GM15510 (cell line): ENCODE measurements around the gene SEC61A2.

Experiments used
- POLR2A ChIP-seq: IDR thresholded peaks from 3 replicates; pipeline ENCODE4 v1.6.1; 2011; ENCODE audit warnings: borderline replicate concordance; ENCODE audit not compliant: insufficient read length; ENCODE audit errors: extremely low read depth

The SEC61A2 gene

DNA sequence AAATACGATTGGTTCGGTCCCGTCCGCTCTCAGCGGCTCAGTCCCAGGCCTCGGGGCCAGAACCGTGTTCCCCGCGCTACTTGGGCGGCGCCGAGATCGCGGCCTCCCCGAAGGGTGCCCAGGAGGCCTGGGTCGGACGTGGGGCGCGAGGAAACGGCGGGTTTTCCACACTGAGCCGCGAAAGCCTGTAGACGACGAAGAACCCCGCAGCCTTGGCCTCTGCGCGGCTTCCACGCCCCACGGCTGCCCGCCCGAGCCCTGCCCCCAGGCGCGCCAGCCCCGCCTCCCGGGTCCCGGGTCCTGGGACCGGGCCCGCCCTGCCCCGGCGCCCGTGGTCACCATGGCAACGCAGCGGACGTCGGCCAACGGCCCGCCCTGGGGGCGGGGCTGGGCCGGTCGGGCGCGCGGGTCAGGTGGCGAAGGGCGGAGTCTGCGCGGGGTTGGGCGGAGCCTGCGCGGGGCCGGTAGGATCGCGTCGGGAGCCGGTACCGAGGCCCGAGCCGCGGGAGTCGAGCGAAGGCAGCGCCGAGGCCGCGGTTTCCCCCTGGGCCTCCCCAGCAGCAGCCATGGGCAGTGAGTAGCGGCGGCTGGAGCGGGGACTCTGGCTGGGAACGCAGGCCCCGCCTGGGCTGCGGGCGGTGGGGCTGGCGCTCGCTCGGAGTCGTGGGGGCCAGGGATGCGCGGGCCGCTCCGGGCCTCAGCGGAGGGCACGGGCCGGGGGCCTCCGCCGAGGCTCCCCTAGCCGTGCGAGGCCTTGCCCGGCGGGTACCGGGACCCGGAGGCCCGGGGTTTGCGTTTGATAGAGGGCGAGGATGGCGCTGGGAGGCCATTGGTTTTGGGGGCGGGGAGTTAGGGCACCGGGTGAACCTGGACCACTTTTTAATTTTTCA is at the start of gene SEC61A2:
Gene SEC61A2 (plus strand): TSS at position 456 of the 890 bp plus-strand sequence. CDS start 111 bp downstream, at position 567.
- peak; percentile 54 for TF ChIP-seq POLR2A

DNA sequence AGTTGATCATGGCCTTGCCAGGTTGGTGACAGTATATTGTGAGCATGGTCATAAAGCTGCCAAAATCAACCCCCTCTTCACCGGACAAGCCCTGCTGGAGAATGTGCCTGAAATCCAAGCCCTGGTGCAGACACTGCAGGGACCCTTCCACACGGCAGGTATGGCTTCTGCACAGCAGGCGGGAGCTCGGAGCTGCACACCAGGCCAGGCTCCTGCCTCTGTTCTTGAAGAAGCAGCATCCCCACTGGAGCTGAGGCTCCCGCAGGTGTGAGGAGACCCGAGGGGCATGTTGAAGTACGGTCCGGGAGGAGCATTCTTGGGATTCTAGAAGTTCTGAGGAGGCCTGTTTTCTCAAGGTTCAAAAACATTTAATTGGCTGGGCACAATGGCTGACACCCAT is 48.0 kb upstream of the SEC61A2 start:
- TF ChIP-seq POLR2A: no peak

DNA sequence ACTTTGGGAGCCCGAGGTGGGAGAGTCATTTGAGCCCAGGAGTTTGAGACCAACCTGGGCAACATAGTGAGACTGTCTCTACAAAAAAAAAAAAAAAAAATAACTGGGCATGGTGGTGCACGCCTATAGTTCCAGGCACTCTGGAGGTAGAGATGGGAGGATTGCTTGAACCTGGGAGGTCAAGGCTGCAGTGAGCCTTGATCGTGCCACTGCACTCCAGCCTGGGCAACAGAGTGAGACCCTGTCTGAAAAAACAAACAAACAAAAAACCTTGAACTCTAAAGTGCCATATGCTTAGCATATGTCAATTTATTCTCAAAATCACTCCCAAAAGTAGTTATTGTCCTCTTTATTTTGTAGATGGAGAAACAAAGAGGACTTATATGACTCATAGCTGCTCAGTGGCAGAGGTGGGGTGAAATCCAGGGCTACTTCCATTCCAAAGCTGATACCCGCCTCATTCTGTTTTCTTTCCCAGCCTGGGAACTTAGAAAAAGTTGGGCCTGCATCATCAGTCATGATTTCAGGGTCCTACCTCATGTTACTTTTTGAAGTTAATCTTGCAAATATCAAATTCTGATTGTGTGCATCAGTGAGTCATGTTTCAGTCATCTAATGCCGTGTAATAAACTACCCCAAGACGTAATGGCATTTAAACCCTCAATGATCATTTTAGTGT is 47.5 kb upstream of the SEC61A2 start:
- TF ChIP-seq POLR2A: no peak

DNA sequence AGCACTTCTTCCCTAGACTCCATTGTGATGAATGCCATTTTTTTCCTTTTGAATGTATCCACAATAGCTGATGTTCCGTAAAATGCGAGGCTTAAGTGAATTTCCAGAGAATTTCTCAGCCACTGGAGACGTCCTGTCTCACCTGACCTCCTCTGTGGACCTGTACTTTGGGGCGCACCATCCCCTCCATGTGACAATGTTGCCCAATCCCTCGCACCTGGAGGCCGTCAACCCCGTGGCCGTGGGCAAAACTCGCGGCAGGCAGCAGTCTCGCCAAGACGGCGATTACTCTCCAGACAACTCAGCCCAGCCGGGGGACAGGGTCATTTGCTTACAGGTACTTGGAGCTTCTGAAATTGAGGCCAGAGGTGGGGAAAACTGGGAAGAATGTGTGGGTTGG is 40.6 kb upstream of the SEC61A2 start:
- no peak for TF ChIP-seq POLR2A

DNA sequence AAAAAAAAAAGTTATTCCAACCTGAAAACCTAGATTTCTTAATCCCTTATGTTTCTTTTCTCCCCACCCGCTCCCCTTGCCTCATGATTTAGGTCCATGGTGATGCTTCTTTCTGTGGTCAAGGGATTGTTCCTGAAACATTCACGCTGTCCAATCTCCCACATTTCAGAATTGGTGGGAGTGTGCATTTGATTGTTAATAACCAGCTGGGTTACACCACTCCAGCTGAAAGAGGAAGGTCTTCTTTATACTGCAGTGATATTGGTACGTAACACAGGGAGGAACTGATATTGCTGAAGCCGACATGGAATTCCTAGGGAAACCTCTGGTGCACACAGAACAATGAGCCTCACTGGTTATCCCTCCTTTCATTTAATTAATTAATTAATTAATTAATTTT is 38.1 kb upstream of the SEC61A2 start:
- no peak for TF ChIP-seq POLR2A

DNA sequence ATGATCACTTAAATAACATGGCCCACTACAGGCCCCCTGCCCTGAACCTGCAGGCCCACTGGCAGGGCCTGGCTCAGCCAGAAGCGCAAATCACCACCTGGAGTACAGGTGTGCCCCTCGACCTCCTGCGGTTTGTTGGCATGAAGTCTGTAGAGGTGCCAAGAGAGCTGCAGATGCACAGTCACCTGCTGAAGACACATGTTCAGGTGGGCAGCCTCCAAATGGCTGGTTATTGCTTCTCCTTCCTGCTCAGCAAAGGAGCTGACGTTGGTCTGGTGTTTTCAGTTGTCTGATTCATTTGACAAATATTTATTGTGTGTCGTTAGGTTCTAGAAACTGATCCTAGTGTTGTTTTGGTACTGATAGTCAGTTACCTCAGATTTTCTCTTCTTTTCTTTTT is 31.7 kb upstream of the SEC61A2 start:
- no peak for TF ChIP-seq POLR2A

DNA sequence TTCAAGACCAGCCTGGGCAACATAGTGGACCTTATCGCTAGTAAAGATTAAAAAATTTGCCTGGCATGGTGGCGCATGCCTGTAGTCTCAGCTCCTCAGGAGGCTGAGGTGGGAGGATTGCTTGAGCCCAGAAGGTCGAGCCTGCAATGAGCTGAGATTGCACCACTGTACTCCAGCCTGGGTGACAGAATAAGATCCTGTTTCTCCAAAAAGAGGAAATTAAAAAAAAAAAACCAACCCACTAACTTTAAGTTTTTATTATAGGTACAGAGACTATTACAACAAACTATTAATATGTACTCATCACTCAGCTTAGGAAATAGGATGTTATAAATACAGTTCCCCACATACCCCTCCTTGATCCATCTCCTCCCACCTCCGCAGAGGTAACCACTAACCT is 30.5 kb upstream of the SEC61A2 start:
- no peak for TF ChIP-seq POLR2A

DNA sequence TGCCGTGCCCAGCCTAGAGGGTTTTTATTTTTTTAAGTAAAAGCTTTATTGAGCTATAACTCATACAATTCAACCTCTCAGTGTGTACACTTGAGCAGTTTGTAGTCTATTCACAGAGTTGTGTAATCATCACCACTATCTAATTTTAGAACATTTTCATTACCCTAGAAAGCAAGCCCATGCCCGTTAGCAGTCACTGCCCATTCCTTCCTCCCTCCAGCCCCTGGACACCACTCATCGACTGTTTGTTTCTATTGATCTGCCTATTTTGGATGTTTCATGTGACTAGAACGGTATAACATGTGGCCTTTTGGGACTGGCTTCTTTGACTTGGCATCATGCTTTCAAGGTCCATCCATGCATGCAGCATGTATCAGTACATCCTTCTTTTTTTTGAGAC is 25.7 kb upstream of the SEC61A2 start:
- no peak for TF ChIP-seq POLR2A

DNA sequence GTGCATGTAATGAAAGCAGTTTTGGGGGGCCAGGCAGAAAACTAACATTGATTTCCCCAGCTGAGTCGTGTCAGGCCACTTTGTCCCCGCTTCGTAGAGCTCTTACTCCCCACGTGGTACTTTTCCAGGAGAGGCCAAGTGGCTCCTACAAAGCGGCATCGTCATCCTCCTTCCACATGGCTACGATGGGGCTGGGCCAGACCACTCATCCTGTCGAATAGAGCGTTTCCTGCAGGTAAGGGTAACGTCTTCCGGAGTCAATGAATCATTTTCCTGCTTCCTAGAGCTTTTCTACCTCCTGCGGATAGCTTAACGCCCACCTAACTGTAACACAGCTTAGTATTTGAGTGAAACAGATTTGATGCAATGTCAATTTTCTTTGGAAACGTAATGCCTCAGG is 21.7 kb upstream of the SEC61A2 start:
- no peak for TF ChIP-seq POLR2A

DNA sequence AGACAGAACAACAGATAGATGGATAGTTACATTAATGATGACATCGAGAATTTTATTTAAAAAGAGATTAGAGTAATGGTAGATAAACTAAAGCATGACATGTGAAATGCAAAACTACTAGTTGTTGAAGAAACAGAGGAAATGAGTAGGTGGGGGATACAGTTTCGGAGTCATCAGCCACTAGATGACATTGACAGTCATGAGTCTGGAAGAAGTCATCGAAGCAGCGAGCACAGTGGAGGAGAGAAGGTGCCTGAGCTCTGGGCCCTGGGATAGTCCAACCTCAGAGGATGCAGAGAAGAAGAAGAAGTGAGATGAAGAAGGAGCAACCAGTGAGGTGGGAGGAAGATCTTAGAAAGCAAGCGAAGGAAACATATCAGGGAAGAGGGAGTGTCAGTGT is 20.2 kb upstream of the SEC61A2 start:
- no peak for TF ChIP-seq POLR2A

DNA sequence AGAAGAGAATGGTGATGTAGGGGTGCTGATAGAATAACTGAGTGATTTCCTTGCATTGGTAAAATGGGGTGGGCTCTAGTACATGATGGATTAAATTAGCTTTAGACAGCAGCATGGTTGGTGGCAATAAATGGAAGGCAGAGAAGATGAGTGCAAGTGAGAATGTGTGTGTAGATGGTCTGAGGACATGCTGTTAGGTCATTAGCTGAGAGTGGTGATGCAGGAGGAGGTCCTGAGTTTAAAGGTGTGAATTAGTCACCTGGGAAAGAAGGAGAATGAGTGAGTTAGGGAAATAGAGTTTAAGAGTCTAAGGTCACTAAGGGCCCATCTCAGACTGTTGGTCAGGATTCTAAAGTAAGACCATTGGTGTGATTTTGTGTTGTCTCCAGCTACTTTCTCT is 17.9 kb upstream of the SEC61A2 start:
- no peak for TF ChIP-seq POLR2A

DNA sequence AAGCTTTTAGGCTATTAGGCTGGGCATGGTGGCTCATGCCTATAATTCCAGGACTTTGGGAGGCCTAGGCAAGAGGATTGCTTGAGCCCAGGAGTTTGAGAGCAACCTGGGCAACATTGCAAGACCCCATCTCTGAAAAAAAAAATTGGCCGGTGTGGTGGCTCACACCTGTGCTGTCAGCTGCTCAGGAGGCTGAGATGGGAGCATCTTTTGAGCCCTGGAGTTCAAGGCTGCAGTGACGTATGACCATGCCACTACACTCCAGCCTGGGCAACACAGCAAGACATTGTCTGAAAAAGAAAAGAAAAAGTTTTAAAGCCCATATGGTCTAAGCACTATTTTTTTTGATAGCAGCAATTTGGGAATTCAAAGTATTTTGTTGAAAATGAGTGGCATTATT is 15.8 kb upstream of the SEC61A2 start:
- TF ChIP-seq POLR2A: no peak

DNA sequence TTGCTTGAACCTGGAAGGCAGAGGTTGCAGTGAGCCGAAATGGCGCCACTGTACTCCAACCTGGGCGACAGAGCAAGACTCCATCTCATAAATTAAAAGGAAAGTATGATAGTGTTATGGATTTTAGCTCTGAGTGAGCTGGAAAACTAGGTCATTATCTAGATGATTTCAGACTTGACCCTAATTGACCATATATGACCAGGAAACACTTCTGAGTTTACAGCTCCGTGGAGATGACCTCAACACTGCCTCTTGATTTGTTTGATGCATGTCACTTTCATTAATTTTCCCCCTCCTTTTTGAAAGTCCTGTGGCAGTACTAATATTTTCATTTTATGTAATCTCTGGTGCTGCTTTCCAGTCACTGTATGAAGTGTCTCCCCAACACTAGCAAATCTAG is 7.8 kb upstream of the SEC61A2 start:
- TF ChIP-seq POLR2A: no peak

DNA sequence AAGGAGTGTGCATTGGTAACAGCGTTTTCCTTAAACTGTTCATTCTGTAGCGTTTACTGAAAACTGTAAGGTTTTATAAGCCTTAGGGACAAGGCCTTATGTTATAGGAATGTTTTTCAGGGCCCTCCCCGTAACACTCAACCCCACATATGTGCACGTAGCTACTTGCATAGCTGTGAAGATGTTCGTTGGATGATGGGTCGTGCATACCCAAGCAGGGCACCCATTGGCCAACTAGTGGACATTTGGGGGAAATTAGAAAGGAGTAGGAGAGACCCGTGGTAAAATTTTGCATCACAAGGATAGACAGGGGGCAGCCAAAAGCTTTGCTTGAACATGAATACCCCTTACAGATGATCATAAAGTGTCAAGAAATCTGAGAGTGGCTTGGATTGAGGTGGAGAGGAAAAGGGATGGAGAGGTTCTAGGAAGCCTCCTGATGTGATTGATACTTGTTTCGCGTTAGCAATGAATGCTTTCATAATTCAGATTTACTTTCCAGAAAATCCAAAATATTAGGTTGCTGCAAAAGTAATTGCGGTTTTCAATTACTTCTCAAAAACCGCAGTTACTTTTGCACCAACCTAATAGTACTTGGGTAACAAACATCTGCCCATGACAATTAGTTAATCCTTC is 878 bp downstream of the SEC61A2 start:
- no peak for TF ChIP-seq POLR2A

DNA sequence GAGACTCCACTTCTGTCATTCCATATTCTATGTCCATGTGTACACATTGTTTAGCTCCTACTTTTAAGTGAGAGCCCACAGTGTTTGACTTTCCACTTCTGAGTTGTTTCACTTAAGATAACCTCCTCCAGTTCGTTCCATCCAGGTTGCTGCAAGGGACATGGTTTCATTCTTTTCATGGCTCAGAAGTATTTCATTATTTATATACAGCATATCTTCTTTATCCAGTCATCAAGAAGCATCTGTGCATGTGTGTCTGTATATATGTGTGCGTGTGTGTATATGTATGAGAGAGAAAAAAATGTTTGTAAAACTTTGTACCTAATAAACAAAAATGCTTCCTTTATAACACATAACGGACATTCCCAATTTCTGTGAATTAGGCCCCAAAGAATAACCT is 6.2 kb downstream of the SEC61A2 start:
- TF ChIP-seq POLR2A: no peak
